HEK293 (cell line): Measurements from ENCODE around the gene LCN1.

Experiments
- CTCF ChIP-seq: fragments of 450-650 bp; formaldehyde crosslinking; IDR thresholded peaks from 2 replicates; pipeline ENCODE4 v1.5.1; 2016; ENCODE audit warnings: missing biosample characterization, missing genetic modification characterization
- ELK4 ChIP-seq: IDR thresholded peaks from 2 replicates; pipeline ENCODE4 v1.6.1; 2011; ENCODE audit warnings: mild to moderate bottlenecking, low read depth, low read length, borderline replicate concordance
- HIC1 ChIP-seq: fragments of 450-650 bp; formaldehyde crosslinking; IDR thresholded peaks from 2 replicates; pipeline ENCODE4 v1.5.1; 2016; ENCODE audit warnings: missing biosample characterization, missing genetic modification characterization
- REST ChIP-seq: fragments of 450-650 bp; formaldehyde crosslinking; IDR thresholded peaks from 2 replicates; pipeline ENCODE4 v1.5.1; 2016; ENCODE audit warnings: missing biosample characterization, missing genetic modification characterization
- ZBTB10 ChIP-seq: fragments of 450-650 bp; formaldehyde crosslinking; IDR thresholded peaks from 2 replicates; pipeline ENCODE4 v1.5.1; 2016; ENCODE audit warnings: missing biosample characterization, missing genetic modification characterization
- ZBTB44 ChIP-seq: fragments of 450-650 bp; IDR thresholded peaks from 2 replicates; pipeline ENCODE4 v1.5.1; 2018; ENCODE audit warnings: missing biosample characterization, mild to moderate bottlenecking, missing genetic modification characterization
- ZBTB49 ChIP-seq: fragments of 450-650 bp; formaldehyde crosslinking; IDR thresholded peaks from 2 replicates; pipeline ENCODE4 v1.5.1; 2016; ENCODE audit warnings: missing biosample characterization, missing genetic modification characterization, low read depth
- ZFP41 ChIP-seq: fragments of 450-650 bp; formaldehyde crosslinking; IDR thresholded peaks from 2 replicates; pipeline ENCODE4 v1.5.1; 2016; ENCODE audit warnings: missing biosample characterization, missing genetic modification characterization, borderline replicate concordance
- ZNF138 ChIP-seq: fragments of 450-650 bp; formaldehyde crosslinking; IDR thresholded peaks from 2 replicates; pipeline ENCODE4 v1.5.1; 2016; ENCODE audit warnings: missing biosample characterization, missing genetic modification characterization, borderline replicate concordance
- ZNF214 ChIP-seq: fragments of 450-650 bp; formaldehyde crosslinking; IDR thresholded peaks from 2 replicates; pipeline ENCODE4 v1.5.1; 2017; ENCODE audit warnings: missing biosample characterization, mild to moderate bottlenecking, missing genetic modification characterization, borderline replicate concordance
- ZNF23 ChIP-seq: fragments of 450-650 bp; formaldehyde crosslinking; IDR thresholded peaks from 2 replicates; pipeline ENCODE4 v1.5.1; 2016; ENCODE audit warnings: missing biosample characterization, missing genetic modification characterization, borderline replicate concordance
- ZNF350 ChIP-seq: fragments of 450-650 bp; formaldehyde crosslinking; IDR thresholded peaks from 2 replicates; pipeline ENCODE4 v1.5.0; 2017; ENCODE audit warnings: missing biosample characterization, mild to moderate bottlenecking, missing genetic modification characterization
- ZNF558 ChIP-seq: fragments of 450-650 bp; formaldehyde crosslinking; IDR thresholded peaks from 2 replicates; pipeline ENCODE4 v1.5.1; 2016; ENCODE audit warnings: missing biosample characterization, missing genetic modification characterization
- ZNF660 ChIP-seq: fragments of 450-650 bp; IDR thresholded peaks from 2 replicates; pipeline ENCODE4 v1.5.1; 2018; ENCODE audit warnings: missing biosample characterization, mild to moderate bottlenecking, missing genetic modification characterization

- TF ChIP-seq CTCF (tag by site-specific recombination) = no peak
- TF ChIP-seq ZNF660 = no peak
- no peak for TF ChIP-seq ZBTB44 (tag by site-specific recombination)
- no peak for TF ChIP-seq REST (tag by site-specific recombination)
- TF ChIP-seq HIC1 = no peak
- TF ChIP-seq ZBTB49 (tag by site-specific recombination) = no peak
- TF ChIP-seq ZNF138 (tag by site-specific recombination) = no peak
- TF ChIP-seq ZNF350 (tag by site-specific recombination) = no peak
- no peak for TF ChIP-seq ZNF214 (tag by site-specific recombination)
- no peak for TF ChIP-seq ZFP41 (tag by site-specific recombination)
- no peak for TF ChIP-seq ZNF23 (tag by site-specific recombination)
- no peak for TF ChIP-seq ZBTB10 (tag by site-specific recombination)
- TF ChIP-seq ELK4 = no peak
- TF ChIP-seq ZNF558 (tag by site-specific recombination) = no peak
Observed at GRCh38 chr9:135551456-135551855, 30.2 kb downstream of the LCN1 start.
